ENCODE measurements around the gene IL1A. TPM values are rescaled to one million over a fixed set of nuclear protein-coding genes. Genes with fewer than 3 reads are reported as not detected.

The IL1A gene
- polyA plus RNA-seq, 1 of the 3 experiments (the other 2 are of a cell fraction) = not detected

GRCh38 chr2:112820343-112820742 lies 36.0 kb upstream of the IL1A start:
- Histone ChIP-seq H4K20me1 (ENCODE audit: insufficient read depth) (no peaks in the 10 kb centered on the region), H3K9me3 (no peaks in the 10 kb centered on the region), H2AFZ (ENCODE audit: low read depth) (no peak overlapping the region), H3K27me3 (ENCODE audit: insufficient read depth) (no peaks in the 10 kb centered on the region), H3F3A (replicated peaks; ENCODE audit: insufficient read depth) (no peaks in the 10 kb centered on the region), H3K4me3 (ENCODE audit: low read depth in 2 of 2, low read length in 1 of 2) (no peak overlapping the region), H3K4me1 (ENCODE audit: control insufficient read depth in 1 of 2, insufficient read depth in 2 of 2, low read depth in 1 of 2, low read length in 1 of 2) (no peaks in the 10 kb centered on the region; a peak in 1 of 4 replicates), H3K4me2 (no peak overlapping the region), H3K79me2 (ENCODE audit: insufficient read depth) (no peaks in the 10 kb centered on the region), H3K9me2 (no peaks in the 10 kb centered on the region), H3K27ac (ENCODE audit: low read depth in 2 of 2, low read length in 1 of 2) (no peak overlapping the region), H3K36me3 (replicated peaks in 1 of 2; ENCODE audit: control insufficient read depth in 1 of 2, insufficient read depth in 2 of 2, low read length in 1 of 2) (no peaks in the 10 kb centered on the region), H3K9ac (no peak overlapping the region)
- ChIA-PET POLR2A (no interaction called here), CTCF (no interaction called here)
- DNase-seq = no peak
- TF ChIP-seq CHD2 (IDR thresholded peaks at IDR 0.05; ENCODE audit: low read length, partially characterized antibody) = no peak
- TF ChIP-seq, protein P1, sequence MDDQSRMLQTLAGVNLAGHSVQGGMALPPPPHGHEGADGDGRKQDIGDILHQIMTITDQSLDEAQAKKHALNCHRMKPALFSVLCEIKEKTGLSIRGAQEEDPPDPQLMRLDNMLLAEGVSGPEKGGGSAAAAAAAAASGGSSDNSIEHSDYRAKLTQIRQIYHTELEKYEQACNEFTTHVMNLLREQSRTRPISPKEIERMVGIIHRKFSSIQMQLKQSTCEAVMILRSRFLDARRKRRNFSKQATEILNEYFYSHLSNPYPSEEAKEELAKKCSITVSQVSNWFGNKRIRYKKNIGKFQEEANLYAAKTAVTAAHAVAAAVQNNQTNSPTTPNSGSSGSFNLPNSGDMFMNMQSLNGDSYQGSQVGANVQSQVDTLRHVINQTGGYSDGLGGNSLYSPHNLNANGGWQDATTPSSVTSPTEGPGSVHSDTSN (IDR thresholded peaks at IDR 0.05) = no peak
- no peak for TF ChIP-seq MEF2A (IDR thresholded peaks at IDR 0.05; ENCODE audit: borderline replicate concordance, low read depth)
- TF ChIP-seq FOSL2 (IDR thresholded peaks at IDR 0.05; ENCODE audit: borderline replicate concordance, low read depth) = no peak
- no peak for TF ChIP-seq EP300 (IDR thresholded peaks at IDR 0.05; ENCODE audit: borderline replicate concordance in 1 of 2, low read depth in 1 of 2, low read length in 1 of 2)
- TF ChIP-seq, protein P2, sequence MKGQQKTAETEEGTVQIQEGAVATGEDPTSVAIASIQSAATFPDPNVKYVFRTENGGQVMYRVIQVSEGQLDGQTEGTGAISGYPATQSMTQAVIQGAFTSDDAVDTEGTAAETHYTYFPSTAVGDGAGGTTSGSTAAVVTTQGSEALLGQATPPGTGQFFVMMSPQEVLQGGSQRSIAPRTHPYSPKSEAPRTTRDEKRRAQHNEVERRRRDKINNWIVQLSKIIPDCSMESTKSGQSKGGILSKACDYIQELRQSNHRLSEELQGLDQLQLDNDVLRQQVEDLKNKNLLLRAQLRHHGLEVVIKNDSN (IDR thresholded peaks at IDR 0.05; ENCODE audit: borderline replicate concordance, low read depth) = no peak
- TF ChIP-seq JUND (IDR thresholded peaks at IDR 0.05) = no peak
- no peak for TF ChIP-seq ELF1 (IDR thresholded peaks at IDR 0.05)
- TF ChIP-seq EZH2phosphoT487 (IDR thresholded peaks at IDR 0.05; ENCODE audit: borderline replicate concordance, low read depth) = no peak
- TF ChIP-seq, protein P3, sequence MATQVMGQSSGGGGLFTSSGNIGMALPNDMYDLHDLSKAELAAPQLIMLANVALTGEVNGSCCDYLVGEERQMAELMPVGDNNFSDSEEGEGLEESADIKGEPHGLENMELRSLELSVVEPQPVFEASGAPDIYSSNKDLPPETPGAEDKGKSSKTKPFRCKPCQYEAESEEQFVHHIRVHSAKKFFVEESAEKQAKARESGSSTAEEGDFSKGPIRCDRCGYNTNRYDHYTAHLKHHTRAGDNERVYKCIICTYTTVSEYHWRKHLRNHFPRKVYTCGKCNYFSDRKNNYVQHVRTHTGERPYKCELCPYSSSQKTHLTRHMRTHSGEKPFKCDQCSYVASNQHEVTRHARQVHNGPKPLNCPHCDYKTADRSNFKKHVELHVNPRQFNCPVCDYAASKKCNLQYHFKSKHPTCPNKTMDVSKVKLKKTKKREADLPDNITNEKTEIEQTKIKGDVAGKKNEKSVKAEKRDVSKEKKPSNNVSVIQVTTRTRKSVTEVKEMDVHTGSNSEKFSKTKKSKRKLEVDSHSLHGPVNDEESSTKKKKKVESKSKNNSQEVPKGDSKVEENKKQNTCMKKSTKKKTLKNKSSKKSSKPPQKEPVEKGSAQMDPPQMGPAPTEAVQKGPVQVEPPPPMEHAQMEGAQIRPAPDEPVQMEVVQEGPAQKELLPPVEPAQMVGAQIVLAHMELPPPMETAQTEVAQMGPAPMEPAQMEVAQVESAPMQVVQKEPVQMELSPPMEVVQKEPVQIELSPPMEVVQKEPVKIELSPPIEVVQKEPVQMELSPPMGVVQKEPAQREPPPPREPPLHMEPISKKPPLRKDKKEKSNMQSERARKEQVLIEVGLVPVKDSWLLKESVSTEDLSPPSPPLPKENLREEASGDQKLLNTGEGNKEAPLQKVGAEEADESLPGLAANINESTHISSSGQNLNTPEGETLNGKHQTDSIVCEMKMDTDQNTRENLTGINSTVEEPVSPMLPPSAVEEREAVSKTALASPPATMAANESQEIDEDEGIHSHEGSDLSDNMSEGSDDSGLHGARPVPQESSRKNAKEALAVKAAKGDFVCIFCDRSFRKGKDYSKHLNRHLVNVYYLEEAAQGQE (IDR thresholded peaks at IDR 0.05; ENCODE audit: low read depth, low read length) = no peak
- no peak for TF ChIP-seq YY1 (IDR thresholded peaks at IDR 0.05; ENCODE audit: low read depth)
- TF ChIP-seq SMC3 (IDR thresholded peaks at IDR 0.05; ENCODE audit: low read depth, low read length) = no peak
- TF ChIP-seq RAD21 (IDR thresholded peaks at IDR 0.05; ENCODE audit: low read length) = no peak
- no peak for TF ChIP-seq FOXJ3 (CRISPR knock-in tag; IDR thresholded peaks at IDR 0.05)
- TF ChIP-seq, protein P4, sequence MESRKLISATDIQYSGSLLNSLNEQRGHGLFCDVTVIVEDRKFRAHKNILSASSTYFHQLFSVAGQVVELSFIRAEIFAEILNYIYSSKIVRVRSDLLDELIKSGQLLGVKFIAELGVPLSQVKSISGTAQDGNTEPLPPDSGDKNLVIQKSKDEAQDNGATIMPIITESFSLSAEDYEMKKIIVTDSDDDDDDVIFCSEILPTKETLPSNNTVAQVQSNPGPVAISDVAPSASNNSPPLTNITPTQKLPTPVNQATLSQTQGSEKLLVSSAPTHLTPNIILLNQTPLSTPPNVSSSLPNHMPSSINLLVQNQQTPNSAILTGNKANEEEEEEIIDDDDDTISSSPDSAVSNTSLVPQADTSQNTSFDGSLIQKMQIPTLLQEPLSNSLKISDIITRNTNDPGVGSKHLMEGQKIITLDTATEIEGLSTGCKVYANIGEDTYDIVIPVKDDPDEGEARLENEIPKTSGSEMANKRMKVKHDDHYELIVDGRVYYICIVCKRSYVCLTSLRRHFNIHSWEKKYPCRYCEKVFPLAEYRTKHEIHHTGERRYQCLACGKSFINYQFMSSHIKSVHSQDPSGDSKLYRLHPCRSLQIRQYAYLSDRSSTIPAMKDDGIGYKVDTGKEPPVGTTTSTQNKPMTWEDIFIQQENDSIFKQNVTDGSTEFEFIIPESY (IDR thresholded peaks at IDR 0.05; ENCODE audit: borderline replicate concordance, low read depth) = no peak
- TF ChIP-seq IRF3 (IDR thresholded peaks at IDR 0.05; ENCODE audit: low read depth, low read length) = no peak
- no peak for TF ChIP-seq SIN3A (IDR thresholded peaks at IDR 0.05; ENCODE audit: borderline replicate concordance, low read depth, low read length)
- no peak for TF ChIP-seq MXI1 (IDR thresholded peaks at IDR 0.05; ENCODE audit: low read depth, low read length)
- TF ChIP-seq GATA2 (CRISPR knock-in tag; IDR thresholded peaks at IDR 0.05) = no peak
- TF ChIP-seq GABPA (IDR thresholded peaks at IDR 0.05; ENCODE audit: low read depth) = no peak
